HEK293 (cell line): ENCODE results near the gene HSDL1.
"Not testable (repeated sequence)": the region's sequence is repeated elsewhere in the genome, so short reads cannot be mapped to it uniquely, and the experiment has no call there.

Source experiments
- CTCF ChIA-PET: fragments of 350-600 bp; formaldehyde crosslinking; extraction: SDS; loops from one replicate; lab custom pipeline; 2021; ENCODE audit warnings: antibody characterized with exemption; lab: Yijun Ruan, JAX
- POLR2A ChIA-PET: fragments of 300-600 bp; formaldehyde crosslinking; extraction: SDS; loops from one replicate; lab custom pipeline; 2020; ENCODE audit warnings: antibody characterized with exemption, inconsistent platforms; lab: Yijun Ruan, JAX
- H3K27ac ChIP-seq: fragments of 200-500 bp; sonication (Bioruptor generic); 2 replicates; pipeline ENCODE4 v1.5.1; 2014; ENCODE audit warnings: low read depth, low read length, control low read depth, inconsistent platforms; ENCODE audit errors: extremely low read depth
- H3K36me3 ChIP-seq, 2 experiments: fragments of 200-500 bp in 1 of 2; sonication (Bioruptor generic) in 1 of 2; 1 replicate in 1 of 2; 2 replicates in 1 of 2; pipeline ENCODE4 v1.5.1; 2014 to 2017; ENCODE audit warnings: inconsistent platforms in 2 of 2, low read length in 2 of 2; ENCODE audit not compliant: control insufficient read depth in 2 of 2, insufficient read depth in 1 of 2
- H3K4me1 ChIP-seq: fragments of 200-500 bp; sonication (Bioruptor generic); 2 replicates; pipeline ENCODE4 v1.5.1; 2014; ENCODE audit warnings: mild to moderate bottlenecking, low read length, inconsistent platforms; ENCODE audit not compliant: control insufficient read depth, insufficient read depth
- H3K4me3 ChIP-seq: 2 replicates; pipeline ENCODE4 v1.5.1; 2011; ENCODE audit warnings: low read depth, mild to moderate bottlenecking, control low read depth, low read length, moderate library complexity
- H3K9me3 ChIP-seq: fragments of 200-500 bp; sonication (Bioruptor generic); 2 replicates; pipeline ENCODE4 v1.5.1; 2014; ENCODE audit warnings: low read depth, low read length, inconsistent platforms; ENCODE audit not compliant: control insufficient read depth, insufficient read depth
- EGR2 ChIP-seq: fragments of 450-650 bp; formaldehyde crosslinking; IDR thresholded peaks from 2 replicates; pipeline ENCODE4 v1.5.1; 2016; ENCODE audit warnings: low read depth, missing biosample characterization, missing genetic modification characterization
- GLIS2 ChIP-seq: fragments of 450-650 bp; formaldehyde crosslinking; IDR thresholded peaks from 2 replicates; pipeline ENCODE4 v1.5.1; 2016; ENCODE audit warnings: missing biosample characterization, missing genetic modification characterization
- HOXC10 ChIP-seq: sonication (generic); formaldehyde crosslinking; IDR thresholded peaks from 2 replicates; pipeline ENCODE4 v1.8.1; 2023; ENCODE audit warnings: mild to moderate bottlenecking, missing genetic modification reagents
- KLF1 ChIP-seq: fragments of 450-650 bp; formaldehyde crosslinking; IDR thresholded peaks from 2 replicates; pipeline ENCODE4 v1.5.1; 2016; ENCODE audit warnings: missing biosample characterization, missing genetic modification characterization
- OSR2 ChIP-seq: fragments of 450-650 bp; formaldehyde crosslinking; IDR thresholded peaks from 2 replicates; pipeline ENCODE4 v1.5.1; 2016; ENCODE audit warnings: missing biosample characterization, missing genetic modification characterization
- TSHZ1 ChIP-seq: fragments of 450-650 bp; formaldehyde crosslinking; IDR thresholded peaks from 2 replicates; pipeline ENCODE4 v1.5.1; 2016; ENCODE audit warnings: missing biosample characterization, missing genetic modification characterization, borderline replicate concordance
- ZFHX2 ChIP-seq: fragments of 450-650 bp; formaldehyde crosslinking; conservative IDR thresholded peaks from 2 replicates; pipeline ENCODE4 v1.5.1; 2016; ENCODE audit warnings: missing biosample characterization, missing genetic modification characterization
- ZNF114 ChIP-seq: fragments of 450-650 bp; formaldehyde crosslinking; IDR thresholded peaks from 2 replicates; pipeline ENCODE4 v1.5.0; 2017; ENCODE audit warnings: missing biosample characterization, missing genetic modification characterization
- ZNF155 ChIP-seq: fragments of 450-650 bp; formaldehyde crosslinking; IDR thresholded peaks from 2 replicates; pipeline ENCODE4 v1.5.1; 2016; ENCODE audit warnings: missing biosample characterization, missing genetic modification characterization
- ZNF221 ChIP-seq: fragments of 450-650 bp; formaldehyde crosslinking; IDR thresholded peaks from 2 replicates; pipeline ENCODE4 v1.5.1; 2017; ENCODE audit warnings: missing biosample characterization, missing genetic modification characterization, borderline replicate concordance
- ZNF239 ChIP-seq: fragments of 450-650 bp; formaldehyde crosslinking; IDR thresholded peaks from 2 replicates; pipeline ENCODE4 v1.5.1; 2016; ENCODE audit warnings: missing biosample characterization, missing genetic modification characterization
- ZNF266 ChIP-seq: fragments of 450-650 bp; formaldehyde crosslinking; IDR thresholded peaks from 2 replicates; pipeline ENCODE4 v1.5.1; 2016; ENCODE audit warnings: missing biosample characterization, missing genetic modification characterization, low read depth
- ZNF302 ChIP-seq: fragments of 450-650 bp; formaldehyde crosslinking; IDR thresholded peaks from 2 replicates; pipeline ENCODE4 v1.5.1; 2016; ENCODE audit warnings: missing biosample characterization, missing genetic modification characterization, low read depth
- ZNF335 ChIP-seq: fragments of 450-650 bp; formaldehyde crosslinking; conservative IDR thresholded peaks from 2 replicates; pipeline ENCODE4 v1.5.1; 2016; ENCODE audit warnings: missing biosample characterization, missing genetic modification characterization
- ZNF350 ChIP-seq: fragments of 450-650 bp; formaldehyde crosslinking; IDR thresholded peaks from 2 replicates; pipeline ENCODE4 v1.5.0; 2017; ENCODE audit warnings: missing biosample characterization, mild to moderate bottlenecking, missing genetic modification characterization
- ZNF354C ChIP-seq: fragments of 450-650 bp; formaldehyde crosslinking; IDR thresholded peaks from 2 replicates; pipeline ENCODE4 v1.5.1; 2016; ENCODE audit warnings: missing biosample characterization, missing genetic modification characterization, low read depth, borderline replicate concordance
- ZNF501 ChIP-seq: fragments of 450-650 bp; formaldehyde crosslinking; IDR thresholded peaks from 2 replicates; pipeline ENCODE4 v1.5.1; 2016; ENCODE audit warnings: missing biosample characterization, missing genetic modification characterization
- ZNF549 ChIP-seq: fragments of 450-650 bp; IDR thresholded peaks from 2 replicates; pipeline ENCODE4 v1.5.1; 2018; ENCODE audit warnings: missing biosample characterization, missing genetic modification characterization, mild to moderate bottlenecking, inconsistent platforms, moderate library complexity
- ZNF555 ChIP-seq: fragments of 450-650 bp; formaldehyde crosslinking; conservative IDR thresholded peaks from 2 replicates; pipeline ENCODE4 v1.5.1; 2017; ENCODE audit warnings: missing biosample characterization, mild to moderate bottlenecking, missing genetic modification characterization, inconsistent platforms
- ZNF629 ChIP-seq: fragments of 450-650 bp; formaldehyde crosslinking; IDR thresholded peaks from 2 replicates; pipeline ENCODE4 v1.5.1; 2017; ENCODE audit warnings: missing biosample characterization, missing genetic modification characterization
- ZNF664 ChIP-seq: fragments of 450-650 bp; formaldehyde crosslinking; IDR thresholded peaks from 2 replicates; pipeline ENCODE4 v1.5.1; 2016; ENCODE audit warnings: missing biosample characterization, missing genetic modification characterization
- ZNF777 ChIP-seq: fragments of 450-650 bp; formaldehyde crosslinking; IDR thresholded peaks from 2 replicates; pipeline ENCODE4 v1.5.1; 2017; ENCODE audit warnings: missing biosample characterization, missing genetic modification characterization, borderline replicate concordance
- ZNF791 ChIP-seq: fragments of 450-650 bp; formaldehyde crosslinking; IDR thresholded peaks from 2 replicates; pipeline ENCODE4 v1.5.1; 2016; ENCODE audit warnings: missing biosample characterization, missing genetic modification characterization

Gene HSDL1

GRCh38 chr16:84111949-84112348 is 33.0 kb downstream of the HSDL1 start:
- H3K4me3 ChIP-seq, H3K9me3 ChIP-seq, H3K4me1 ChIP-seq, H3K27ac ChIP-seq, POLR2A ChIA-PET: not testable (repeated sequence)
- peaks cover 0 to 29% of the 10 kb centered on the region in 2 experiments; a peak in 1 of 3 replicates for H3K36me3 ChIP-seq
- CTCF ChIA-PET = interaction anchor here (1.3 to 1.5 kb wide), 2 partner anchors 28 to 75 kb away, joined by 3 read pairs; partner anchors contain the start of gene TAF1C
- TF ChIP-seq EGR2 (tag by site-specific recombination) (peak; percentile 53), ZFHX2 (peak; percentile 55)

- Histone ChIP-seq H3K4me1 (no peaks in the 10 kb centered on the region), H3K27ac (no peak overlapping the region), H3K36me3 (peaks cover 0 to 32% of the 10 kb centered on the region in 2 experiments; a peak in 1 of 3 replicates), H3K9me3 (no peaks in the 10 kb centered on the region), H3K4me3 (no peak overlapping the region)
- no peak for TF ChIP-seq KLF1 (tag by site-specific recombination)
- TF ChIP-seq ZNF114 (tag by site-specific recombination) = no peak
- no peak for TF ChIP-seq ZNF302
- TF ChIP-seq ZNF221 = no peak
- TF ChIP-seq ZNF266 (tag by site-specific recombination) = no peak
- no peak for TF ChIP-seq ZNF155 (tag by site-specific recombination)
- no peak for TF ChIP-seq ZNF350 (tag by site-specific recombination)
- TF ChIP-seq ZNF354C (tag by site-specific recombination) = no peak
- no peak for TF ChIP-seq ZNF777
- TF ChIP-seq ZNF791 (tag by site-specific recombination) = no peak
- TF ChIP-seq ZNF629 (tag by site-specific recombination) = no peak
- no peak for TF ChIP-seq TSHZ1 (tag by site-specific recombination)
- no peak for TF ChIP-seq OSR2 (tag by site-specific recombination)
- no peak for TF ChIP-seq ZNF239 (tag by site-specific recombination)
- TF ChIP-seq ZNF555 = no peak
- TF ChIP-seq ZNF664 (tag by site-specific recombination) = no peak
- CTCF ChIA-PET = interaction anchor here (1.5 kb wide), 1 partner anchor 75 kb away, joined by 3 read pairs; the partner anchor contains the start of gene TAF1C
- POLR2A ChIA-PET = no interaction called here
Observed at GRCh38 chr16:84111525-84111924, 33.5 kb downstream of the HSDL1 start.

GRCh38 chr16:84110527-84110926 is 34.5 kb downstream of the HSDL1 start:
- TF ChIP-seq ZNF335 (tag by site-specific recombination) (no peak), HOXC10 (CRISPR knock-in tag) (no peak), ZNF501 (tag by site-specific recombination) (no peak), ZNF549 (tag by site-specific recombination) (no peak), GLIS2 (no peak)
- Histone ChIP-seq H3K9me3 (no peaks in the 10 kb centered on the region), H3K36me3 (peaks cover 0 to 32% of the 10 kb centered on the region in 2 experiments; a peak in 1 of 3 replicates), H3K4me3 (no peak overlapping the region), H3K27ac (no peak overlapping the region), H3K4me1 (no peaks in the 10 kb centered on the region)
- CTCF ChIA-PET = interaction anchor here (1.5 kb wide), 1 partner anchor 76 kb away, joined by 3 read pairs; the partner anchor contains the start of gene TAF1C
- POLR2A ChIA-PET = no interaction called here
